GM10248 (cell line): ENCODE data around the gene ACOX1.

Experiments used
- CTCF ChIA-PET: fragments of 300-600 bp; sonication (Branson Sonifier 250); formaldehyde crosslinking; extraction: SDS; loops from one replicate; lab custom pipeline; 2021; ENCODE audit warnings: antibody characterized with exemption; lab: Yijun Ruan, JAX
- POLR2A ChIA-PET: fragments of 350-650 bp; sonication (Branson Sonifier 250); formaldehyde crosslinking; extraction: SDS; loops from one replicate; lab custom pipeline; 2020; ENCODE audit warnings: antibody characterized with exemption; lab: Yijun Ruan, JAX
- DNase-seq: peaks from one replicate; pipeline ENCODE4 v3.0.0; 2012; ENCODE audit errors: extremely low spot score
- CTCF ChIP-seq: IDR thresholded peaks from 2 replicates; pipeline ENCODE4 v1.5.1; 2012; ENCODE audit warnings: mild to moderate bottlenecking, low read depth; ENCODE audit errors: extremely low read depth, missing control alignments, control extremely low read depth

The ACOX1 gene

GRCh38 chr17:75994802-75995370, 15.9 kb upstream of the ACOX1 start:
- ChIA-PET POLR2A (no interaction called here), CTCF (interaction anchor here (0.8 to 17.8 kb wide), 5 partner anchors 9 to 90 kb away, joined by 3 to 266 read pairs (median 10); partner anchors contain the start of gene MRPL38)
- TF ChIP-seq CTCF, result no peak
- no peak for DNase-seq

GRCh38 chr17:75991396-75991795, 12.4 kb upstream of the ACOX1 start:
- TF ChIP-seq CTCF, result no peak
- ChIA-PET POLR2A (no interaction called here), CTCF (interaction anchor here (0.9 to 6.0 kb wide), 6 partner anchors 9 to 130 kb away, joined by 4 to 25 read pairs (median 4); partner anchors contain the start of gene CDK3)
- no peak for DNase-seq

GRCh38 chr17:75987041-75987440, 8.1 kb upstream of the ACOX1 start:
- DNase-seq, result no peak
- CTCF ChIA-PET, result interaction anchor here (0.9 to 6.0 kb wide), 3 partner anchors 14 to 91 kb away, joined by 3 to 25 read pairs (median 6); partner anchors contain the start of genes CDK3 and TRIM65
- POLR2A ChIA-PET, result no interaction called here
- no peak for TF ChIP-seq CTCF

GRCh38 chr17:75985986-75986385, 7.0 kb upstream of the ACOX1 start:
- no peak for TF ChIP-seq CTCF
- no peak for DNase-seq
- ChIA-PET CTCF (interaction anchor here (2.4 kb wide), 1 partner anchor 10 kb away, joined by 11 read pairs; no protein-coding TSS in a partner anchor), POLR2A (no interaction called here)

- DNase-seq, result no peak
- no peak for TF ChIP-seq CTCF
- ChIA-PET CTCF (interaction anchor here (1.2 to 2.6 kb wide), 4 partner anchors 13 to 296 kb away, joined by 3 to 22 read pairs (median 11); partner anchors contain the start of gene CDK3), POLR2A (no interaction called here)
Observed at GRCh38 chr17:75983501-75984181, 4.7 kb upstream of the ACOX1 start.

- CTCF ChIA-PET, result interaction anchor here (1.0 to 1.8 kb wide), 4 partner anchors 11 to 33 kb away, joined by 5 to 6 read pairs (median 5); partner anchors contain the start of gene CDK3
- POLR2A ChIA-PET, result interaction anchor here (0.6 kb wide), 2 partner anchors 8 to 303 kb away, joined by 4 to 8 read pairs; no protein-coding TSS in a partner anchor
- TF ChIP-seq CTCF, result no peak
- DNase-seq, result no peak
Observed at GRCh38 chr17:75981019-75981615, 2.2 kb upstream of the ACOX1 start.
